SIG-M5 treated with dmso at 0.1 percent for 504 hours (cell line): ENCODE results near the gene RFC1.

Experiments used
- DNase-seq: peaks from one replicate; lab custom pipeline; 2025; ENCODE audit not compliant: unreplicated experiment; lab: John Stamatoyannopoulos, UW

RFC1 gene

GRCh38 chr4:39255266-39255665 lies 110.9 kb downstream of the RFC1 start:
- DNase-seq = no peak

- DNase-seq = no peak
These were observed 122.7 kb downstream of the RFC1 start for GRCh38 chr4:39243462-39243861.
